ENCODE data around the gene UPF2.

DNA sequence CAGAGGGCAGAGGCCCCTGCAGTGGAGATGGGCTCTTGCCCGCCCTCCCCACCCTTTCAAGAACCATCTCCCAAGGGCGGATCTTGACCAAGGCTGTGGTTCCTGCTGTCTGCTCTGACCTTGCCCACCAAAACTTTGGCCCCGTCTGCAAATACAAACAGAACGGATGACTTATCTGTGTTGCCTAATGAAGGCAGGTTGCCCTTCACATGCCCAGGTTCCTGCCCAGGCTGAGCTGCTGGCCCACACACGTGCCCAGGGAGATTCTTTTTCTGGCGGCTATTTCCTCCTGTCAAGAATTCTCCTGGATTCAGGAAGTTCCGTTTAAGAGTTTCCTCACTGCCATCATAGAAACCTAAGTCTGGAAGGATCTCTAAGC is 141.2 kb downstream of the UPF2 start:
- TF ChIP-seq, protein P1, sequence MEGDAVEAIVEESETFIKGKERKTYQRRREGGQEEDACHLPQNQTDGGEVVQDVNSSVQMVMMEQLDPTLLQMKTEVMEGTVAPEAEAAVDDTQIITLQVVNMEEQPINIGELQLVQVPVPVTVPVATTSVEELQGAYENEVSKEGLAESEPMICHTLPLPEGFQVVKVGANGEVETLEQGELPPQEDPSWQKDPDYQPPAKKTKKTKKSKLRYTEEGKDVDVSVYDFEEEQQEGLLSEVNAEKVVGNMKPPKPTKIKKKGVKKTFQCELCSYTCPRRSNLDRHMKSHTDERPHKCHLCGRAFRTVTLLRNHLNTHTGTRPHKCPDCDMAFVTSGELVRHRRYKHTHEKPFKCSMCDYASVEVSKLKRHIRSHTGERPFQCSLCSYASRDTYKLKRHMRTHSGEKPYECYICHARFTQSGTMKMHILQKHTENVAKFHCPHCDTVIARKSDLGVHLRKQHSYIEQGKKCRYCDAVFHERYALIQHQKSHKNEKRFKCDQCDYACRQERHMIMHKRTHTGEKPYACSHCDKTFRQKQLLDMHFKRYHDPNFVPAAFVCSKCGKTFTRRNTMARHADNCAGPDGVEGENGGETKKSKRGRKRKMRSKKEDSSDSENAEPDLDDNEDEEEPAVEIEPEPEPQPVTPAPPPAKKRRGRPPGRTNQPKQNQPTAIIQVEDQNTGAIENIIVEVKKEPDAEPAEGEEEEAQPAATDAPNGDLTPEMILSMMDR (IDR thresholded peaks at IDR 0.05): no peak
- TF ChIP-seq POLR2A (IDR thresholded peaks at IDR 0.05): no peak

Measured in lower leg skin (tissue), 3 donors.